ENCODE results near the gene KDM1B. TPM values are rescaled to one million over a fixed set of nuclear protein-coding genes. Genes with fewer than 3 reads are reported as not detected.

KDM1B gene, protein sequence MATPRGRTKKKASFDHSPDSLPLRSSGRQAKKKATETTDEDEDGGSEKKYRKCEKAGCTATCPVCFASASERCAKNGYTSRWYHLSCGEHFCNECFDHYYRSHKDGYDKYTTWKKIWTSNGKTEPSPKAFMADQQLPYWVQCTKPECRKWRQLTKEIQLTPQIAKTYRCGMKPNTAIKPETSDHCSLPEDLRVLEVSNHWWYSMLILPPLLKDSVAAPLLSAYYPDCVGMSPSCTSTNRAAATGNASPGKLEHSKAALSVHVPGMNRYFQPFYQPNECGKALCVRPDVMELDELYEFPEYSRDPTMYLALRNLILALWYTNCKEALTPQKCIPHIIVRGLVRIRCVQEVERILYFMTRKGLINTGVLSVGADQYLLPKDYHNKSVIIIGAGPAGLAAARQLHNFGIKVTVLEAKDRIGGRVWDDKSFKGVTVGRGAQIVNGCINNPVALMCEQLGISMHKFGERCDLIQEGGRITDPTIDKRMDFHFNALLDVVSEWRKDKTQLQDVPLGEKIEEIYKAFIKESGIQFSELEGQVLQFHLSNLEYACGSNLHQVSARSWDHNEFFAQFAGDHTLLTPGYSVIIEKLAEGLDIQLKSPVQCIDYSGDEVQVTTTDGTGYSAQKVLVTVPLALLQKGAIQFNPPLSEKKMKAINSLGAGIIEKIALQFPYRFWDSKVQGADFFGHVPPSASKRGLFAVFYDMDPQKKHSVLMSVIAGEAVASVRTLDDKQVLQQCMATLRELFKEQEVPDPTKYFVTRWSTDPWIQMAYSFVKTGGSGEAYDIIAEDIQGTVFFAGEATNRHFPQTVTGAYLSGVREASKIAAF
- polyA plus RNA-seq (2012; rRNA removed): 9.4 and 11.7 TPM in 2 replicates
- polyA plus RNA-seq (2012; cell fraction: cytosol; rRNA removed): 11.9 and 12.8 TPM in 2 replicates
- polyA plus RNA-seq (2012; cell fraction: nucleus; rRNA removed): 5.9 and 7.3 TPM in 2 replicates

DNA sequence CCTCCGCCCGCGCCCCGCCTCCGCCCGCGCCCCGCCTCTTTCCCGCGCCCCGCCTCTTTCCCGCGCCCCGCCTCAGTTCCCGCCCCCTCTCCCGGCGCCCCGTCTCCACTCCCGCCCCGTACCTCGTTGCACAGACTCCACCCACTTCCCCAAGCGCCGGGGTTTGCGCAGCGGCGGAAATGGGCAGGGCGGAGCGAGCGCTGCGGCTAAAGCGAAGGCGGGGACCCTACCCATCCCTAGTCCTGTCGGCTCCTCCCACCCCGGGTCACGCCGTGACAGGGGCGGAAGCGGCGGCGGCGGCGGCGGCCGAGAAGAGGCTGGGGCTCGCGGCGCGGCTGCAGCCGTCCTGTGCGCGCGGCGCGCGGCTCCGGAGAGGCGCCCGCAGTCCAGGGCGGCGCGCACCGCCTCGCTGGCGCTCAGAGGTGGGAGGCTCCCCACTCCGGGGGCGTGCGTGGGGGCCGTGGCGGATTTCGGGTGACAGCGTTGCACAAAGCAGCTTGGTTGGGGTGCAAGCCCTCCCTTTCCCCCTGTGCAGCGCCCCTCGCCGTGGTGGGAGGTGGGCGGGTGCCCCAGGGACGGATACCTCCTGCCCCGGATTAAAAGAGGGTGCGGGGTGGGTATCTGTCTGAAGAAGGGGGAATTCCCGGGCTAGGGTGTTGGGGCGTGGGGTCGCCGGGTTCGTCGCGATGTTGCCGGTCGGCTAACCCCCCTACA is at the start of gene KDM1B:
Gene KDM1B, plus strand, starts transcription at position 273 of the 714 bp plus-strand sequence. CDS start 4,474 bp downstream, outside the sequence.
- Histone ChIP-seq H3K27me3 (ENCODE audit: insufficient read depth) (no peaks in the 10 kb centered on the region), H3K79me2 (ENCODE audit: insufficient read depth) (peaks cover 8% of the 10 kb centered on the region; the same call in 1 of the 2 replicates), H3K9ac (peak within 1 kb of the TSS; percentile 82), H3K9me2 (no peaks in the 10 kb centered on the region), H2AFZ (ENCODE audit: low read depth) (peak within 1 kb of the TSS; percentile 99), H3K27ac (ENCODE audit: low read depth in 2 of 2, low read length in 1 of 2) (peak within 1 kb of the TSS; percentile 70 to 76), H3K4me1 (ENCODE audit: control insufficient read depth in 1 of 2, insufficient read depth in 2 of 2, low read depth in 1 of 2, low read length in 1 of 2) (peaks cover 15 to 19% of the 10 kb centered on the region in 2 experiments; a peak in 3 of 4 replicates), H3K36me3 (replicated peaks in 1 of 2; ENCODE audit: control insufficient read depth in 1 of 2, insufficient read depth in 2 of 2, low read length in 1 of 2) (peaks cover 0 to 5% of the 10 kb centered on the region in 2 experiments), H4K20me1 (ENCODE audit: insufficient read depth) (no peaks in the 10 kb centered on the region), H3K4me2 (peak within 1 kb of the TSS; percentile 92), H3F3A (replicated peaks; ENCODE audit: insufficient read depth) (peaks cover 12% of the 10 kb centered on the region), H3K9me3 (no peaks in the 10 kb centered on the region), H3K4me3 (ENCODE audit: low read depth in 2 of 2, low read length in 1 of 2) (peak within 1 kb of the TSS; percentile 92 to 99)
- ChIA-PET POLR2A (no interaction called here), CTCF (interaction anchor here (1.4 to 1.6 kb wide), 2 partner anchors 19 to 109 kb away, joined by 3 read pairs; partner anchors contain the start of gene DEK)
- peak; percentile 100 for DNase-seq
- 1% methylated on average over 49 of the region's 87 CpGs for WGBS (ENCODE audit: low lambda C conversion rate)
- TF ChIP-seq MAX (IDR thresholded peaks at IDR 0.05; ENCODE audit: low read depth) (peak; percentile 21; the same call in 1 of the 2 replicates), FOSL2 (IDR thresholded peaks at IDR 0.05; ENCODE audit: borderline replicate concordance, low read depth) (no peak), FOXM1 (IDR thresholded peaks at IDR 0.05; ENCODE audit: low read depth) (no peak), EZH2phosphoT487 (IDR thresholded peaks at IDR 0.05; ENCODE audit: borderline replicate concordance, low read depth) (no peak), IRF3 (IDR thresholded peaks at IDR 0.05; ENCODE audit: low read depth, low read length) (no peak), SIN3A (IDR thresholded peaks at IDR 0.05; ENCODE audit: borderline replicate concordance, low read depth, low read length) (no peak), TCF12 (IDR thresholded peaks at IDR 0.05) (no peak), EP300 (IDR thresholded peaks at IDR 0.05; ENCODE audit: borderline replicate concordance in 1 of 2, low read depth in 1 of 2, low read length in 1 of 2) (no peak; a peak in 1 of 4 replicates), ELF1 (IDR thresholded peaks at IDR 0.05) (peak; percentile 51), MEF2A (IDR thresholded peaks at IDR 0.05; ENCODE audit: borderline replicate concordance, low read depth) (no peak), RXRA (IDR thresholded peaks at IDR 0.05; ENCODE audit: borderline replicate concordance, low read depth) (no peak), PBX3 (IDR thresholded peaks at IDR 0.05) (no peak), RCOR1 (IDR thresholded peaks at IDR 0.05; ENCODE audit: low read length) (no peak), RAD21 (IDR thresholded peaks at IDR 0.05; ENCODE audit: low read length) (no peak), GABPA (IDR thresholded peaks at IDR 0.05; ENCODE audit: low read depth) (no peak; the same call in none of the 2 replicates), SMC3 (IDR thresholded peaks at IDR 0.05; ENCODE audit: low read depth, low read length) (no peak), NRF1 (IDR thresholded peaks at IDR 0.05; ENCODE audit: low read depth, low read length) (peak; percentile 75)
- TF ChIP-seq, protein P1, sequence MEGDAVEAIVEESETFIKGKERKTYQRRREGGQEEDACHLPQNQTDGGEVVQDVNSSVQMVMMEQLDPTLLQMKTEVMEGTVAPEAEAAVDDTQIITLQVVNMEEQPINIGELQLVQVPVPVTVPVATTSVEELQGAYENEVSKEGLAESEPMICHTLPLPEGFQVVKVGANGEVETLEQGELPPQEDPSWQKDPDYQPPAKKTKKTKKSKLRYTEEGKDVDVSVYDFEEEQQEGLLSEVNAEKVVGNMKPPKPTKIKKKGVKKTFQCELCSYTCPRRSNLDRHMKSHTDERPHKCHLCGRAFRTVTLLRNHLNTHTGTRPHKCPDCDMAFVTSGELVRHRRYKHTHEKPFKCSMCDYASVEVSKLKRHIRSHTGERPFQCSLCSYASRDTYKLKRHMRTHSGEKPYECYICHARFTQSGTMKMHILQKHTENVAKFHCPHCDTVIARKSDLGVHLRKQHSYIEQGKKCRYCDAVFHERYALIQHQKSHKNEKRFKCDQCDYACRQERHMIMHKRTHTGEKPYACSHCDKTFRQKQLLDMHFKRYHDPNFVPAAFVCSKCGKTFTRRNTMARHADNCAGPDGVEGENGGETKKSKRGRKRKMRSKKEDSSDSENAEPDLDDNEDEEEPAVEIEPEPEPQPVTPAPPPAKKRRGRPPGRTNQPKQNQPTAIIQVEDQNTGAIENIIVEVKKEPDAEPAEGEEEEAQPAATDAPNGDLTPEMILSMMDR (IDR thresholded peaks at IDR 0.05): no peak

All from SK-N-SH (cell line).